HepG2 (cell line): Measurements from ENCODE around the gene TPX2. TPM values are rescaled to one million over a fixed set of nuclear protein-coding genes. Genes with fewer than 3 reads are reported as not detected.

Experiments used
- CHCHD3 ChIP-seq: sonication (generic); formaldehyde crosslinking; IDR thresholded peaks from 2 replicates; pipeline ENCODE4 v1.8.0; 2022; ENCODE audit warnings: mild to moderate bottlenecking, missing genetic modification reagents, moderate library complexity
- CREB1 ChIP-seq, 2 experiments: fragments of 450-650 bp in 1 of 2; IDR thresholded peaks; 2 replicates each; pipeline ENCODE4 v1.6.1; 2016 to 2017; ENCODE audit warnings: control low read depth in 1 of 2, mild to moderate bottlenecking in 1 of 2, missing compliant biosample characterization in 1 of 2, missing genetic modification characterization in 1 of 2
- DNMT3B ChIP-seq: conservative IDR thresholded peaks from 2 replicates; pipeline ENCODE4 v1.6.1; 2016; ENCODE audit warnings: missing biosample characterization, control low read depth
- EED ChIP-seq: sonication (generic); formaldehyde crosslinking; IDR thresholded peaks from 2 replicates; pipeline ENCODE4 v1.5.0; 2020; ENCODE audit warnings: mild to moderate bottlenecking, missing genetic modification reagents
- EHMT2 ChIP-seq: fragments of 200-600 bp; sonication (generic); IDR thresholded peaks from 2 replicates; pipeline ENCODE4 v1.7.0; 2017; ENCODE audit warnings: antibody characterized with exemption, low read depth, low read length, borderline replicate concordance
- EP300 ChIP-seq, 3 experiments: sonication (generic) in 1 of 3; formaldehyde crosslinking in 1 of 3; IDR thresholded peaks; 2 replicates each; pipeline versions ENCODE4 v1.5.1 to v1.6.1; 2011 to 2020; ENCODE audit warnings: low read depth in 2 of 3, low read length in 2 of 3, borderline replicate concordance in 1 of 3, improper control_type of control experiment in 1 of 3, mild to moderate bottlenecking in 1 of 3, missing genetic modification reagents in 1 of 3, moderate library complexity in 1 of 3
- GABPA ChIP-seq, 2 experiments: IDR thresholded peaks; 2 replicates each; pipeline ENCODE4 v1.6.1; 2011 to 2016; ENCODE audit warnings: low read depth in 2 of 2, low read length in 1 of 2, missing biosample characterization in 1 of 2, missing genetic modification characterization in 1 of 2
- NFIB ChIP-seq: sonication (generic); formaldehyde crosslinking; IDR thresholded peaks from 2 replicates; pipeline ENCODE4 v1.9.0; 2021; ENCODE audit warnings: missing genetic modification reagents, mild to moderate bottlenecking, borderline replicate concordance
- RARA ChIP-seq: IDR thresholded peaks from 2 replicates; pipeline ENCODE4 v1.6.1; 2016; ENCODE audit warnings: missing genetic modification reagents, missing compliant biosample characterization
- RARG ChIP-seq: sonication (generic); formaldehyde crosslinking; IDR thresholded peaks from 2 replicates; pipeline ENCODE4 v1.4.0; 2020; ENCODE audit warnings: low read depth, mild to moderate bottlenecking, missing genetic modification reagents
- THYN1 ChIP-seq: sonication (generic); formaldehyde crosslinking; IDR thresholded peaks from 2 replicates; pipeline ENCODE4 v1.8.1; 2023; ENCODE audit warnings: low read depth, mild to moderate bottlenecking, moderate library complexity, missing genetic modification reagents, borderline replicate concordance
- U2AF2 ChIP-seq: fragments of 200-400 bp; formaldehyde crosslinking; IDR thresholded peaks from 2 replicates; pipeline ENCODE4 v1.6.1; 2017; ENCODE audit warnings: low read depth, mild to moderate bottlenecking, low read length
- ZNF143 ChIP-seq: sonication (generic); formaldehyde crosslinking; IDR thresholded peaks from 2 replicates; pipeline ENCODE4 v1.4.0; 2020; ENCODE audit warnings: missing genetic modification reagents
- ZNF30 ChIP-seq: sonication (generic); formaldehyde crosslinking; IDR thresholded peaks from 2 replicates; pipeline ENCODE4 v1.5.0; 2020; ENCODE audit warnings: mild to moderate bottlenecking, missing genetic modification reagents
- ZNF878 ChIP-seq: sonication (generic); formaldehyde crosslinking; IDR thresholded peaks from 2 replicates; pipeline ENCODE4 v1.8.1; 2023; ENCODE audit warnings: mild to moderate bottlenecking, missing genetic modification reagents, moderate library complexity
- polyA plus RNA-seq, 8 experiments: library from polyadenylated mRNA; depleted of rRNA in 3 of 8; stranded (reverse) in 7 of 8; unstranded in 1 of 8; fragments of >200 nt; fragmentation: Illumina TruSeq in 4 of 8; extraction: Trizol in 4 of 8; gene quantifications; 2 replicates each; pipeline versions ENCODE4 v1.2.1 to v1.2.3, GENCODE V29; 2011 to 2016; ENCODE audit warnings: low read depth in 4 of 8, missing spikeins in 1 of 8, mixed read lengths in 1 of 8; ENCODE audit not compliant: insufficient read depth in 1 of 8
- total RNA-seq, 5 experiments: library from RNA; depleted of rRNA; stranded (reverse); fragments of >200 nt; fragmentation: Illumina TruSeq; extraction: Trizol; gene quantifications; 2 replicates each; pipeline ENCODE4 v1.2.3, GENCODE V29; 2016; ENCODE audit warnings: low read depth in 1 of 5
- TF ChIP-seq, protein P1 (sequence below): IDR thresholded peaks from 2 replicates; pipeline ENCODE4 v1.6.1; 2012; ENCODE audit warnings: low read depth, low read length, improper control_type of control experiment
- TF ChIP-seq, protein P2 (sequence below): sonication (generic); formaldehyde crosslinking; IDR thresholded peaks from 2 replicates; pipeline ENCODE4 v1.9.0; 2021; ENCODE audit warnings: missing genetic modification reagents, mild to moderate bottlenecking, borderline replicate concordance
- TF ChIP-seq, protein P3 (sequence below): sonication (generic); formaldehyde crosslinking; IDR thresholded peaks from 2 replicates; pipeline ENCODE4 v1.4.0; 2020; ENCODE audit warnings: mild to moderate bottlenecking, missing genetic modification reagents, borderline replicate concordance

Gene TPX2
- total and polyA plus RNA-seq, 2 of the 13 experiments (the other 11 are each of a cell fraction or from before 2014, with no cell fraction given) = 34.3 to 124 TPM

DNA sequence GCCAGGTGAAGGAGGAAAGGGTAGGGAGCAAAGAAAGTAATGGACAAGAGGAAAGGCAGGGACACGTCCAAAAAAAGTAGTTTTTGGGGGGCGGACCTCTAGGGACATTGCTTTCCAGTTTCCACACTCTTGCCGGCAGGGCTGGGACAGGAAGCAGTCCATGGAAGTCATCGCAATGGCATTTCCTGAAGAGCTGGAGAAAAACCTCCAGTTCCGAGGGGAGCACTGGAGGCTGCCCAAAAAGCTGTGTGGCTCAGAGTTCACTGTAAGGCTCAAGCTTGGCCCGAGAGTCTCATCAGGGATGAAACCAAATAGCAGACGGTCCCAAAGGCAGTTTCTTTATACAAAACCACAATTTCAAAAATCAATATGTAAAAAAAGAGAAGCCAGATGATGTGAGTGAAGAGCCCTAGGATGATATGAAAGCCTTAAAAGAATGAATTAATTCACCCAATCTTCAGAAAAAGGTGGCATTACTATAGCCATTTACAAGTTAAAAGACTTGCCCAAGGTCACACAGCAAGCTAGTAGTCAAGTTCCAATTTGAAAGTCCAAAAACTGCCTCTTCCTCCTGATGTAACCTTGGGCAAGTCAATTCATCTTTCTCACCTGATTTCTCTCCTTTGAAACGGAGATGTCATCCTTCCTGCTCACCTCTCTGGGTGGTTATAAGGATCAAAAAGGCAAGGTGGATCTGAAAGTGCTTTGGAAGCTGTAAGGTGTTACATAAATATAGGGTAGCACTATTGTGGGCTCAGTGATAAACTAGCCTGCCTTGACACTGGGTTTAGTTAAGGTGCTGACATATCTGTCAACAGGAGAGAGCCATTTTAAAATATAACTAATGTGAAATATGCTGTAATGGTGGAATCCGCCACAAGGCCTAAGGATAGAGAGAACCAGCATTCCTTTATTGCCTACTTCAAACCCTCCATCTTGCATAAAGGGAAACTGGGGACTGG, 25.5 kb upstream of the TPX2 start (continued):
- TF ChIP-seq U2AF2 (no peak; the same call in 1 of the 2 replicates), GABPA (IDR thresholded peaks at IDR 0.05; ENCODE audit: low read depth, low read length) (no peak; the same call in 1 of the 2 replicates), GABPA (CRISPR knock-in tag; IDR thresholded peaks at IDR 0.05; ENCODE audit: low read depth) (peak; percentile 68), NFIB (CRISPR knock-in tag) (no peak), ZNF30 (CRISPR knock-in tag) (no peak), RARG (no peak), DNMT3B (0 out of 2 replicates have a peak, but pooled peaks have one; percentile 10), EP300 (IDR thresholded peaks at IDR 0.05; ENCODE audit: low read depth in 2 of 2, low read length in 2 of 2) (peak in 1 of 2 experiments; percentile 36; a peak in 1 of 4 replicates), EP300 (CRISPR knock-in tag; IDR thresholded peaks at IDR 0.05; ENCODE audit: borderline replicate concordance) (peak; percentile 42; the same call in 1 of the 2 replicates), THYN1 (CRISPR knock-in tag) (no peak), RARA (CRISPR knock-in tag) (0 out of 2 replicates have a peak, but pooled peaks have one; percentile 41), CHCHD3 (no peak), CREB1 (IDR thresholded peaks at IDR 0.05) (no peak), CREB1 (CRISPR knock-in tag; IDR thresholded peaks at IDR 0.05) (peak; percentile 33; the same call in 1 of the 2 replicates), EED (no peak), ZNF878 (CRISPR knock-in tag) (no peak), ZNF143 (peak; percentile 19; the same call in 1 of the 2 replicates), EHMT2 (peak; percentile 42; the same call in 1 of the 2 replicates)
- TF ChIP-seq, protein P1, sequence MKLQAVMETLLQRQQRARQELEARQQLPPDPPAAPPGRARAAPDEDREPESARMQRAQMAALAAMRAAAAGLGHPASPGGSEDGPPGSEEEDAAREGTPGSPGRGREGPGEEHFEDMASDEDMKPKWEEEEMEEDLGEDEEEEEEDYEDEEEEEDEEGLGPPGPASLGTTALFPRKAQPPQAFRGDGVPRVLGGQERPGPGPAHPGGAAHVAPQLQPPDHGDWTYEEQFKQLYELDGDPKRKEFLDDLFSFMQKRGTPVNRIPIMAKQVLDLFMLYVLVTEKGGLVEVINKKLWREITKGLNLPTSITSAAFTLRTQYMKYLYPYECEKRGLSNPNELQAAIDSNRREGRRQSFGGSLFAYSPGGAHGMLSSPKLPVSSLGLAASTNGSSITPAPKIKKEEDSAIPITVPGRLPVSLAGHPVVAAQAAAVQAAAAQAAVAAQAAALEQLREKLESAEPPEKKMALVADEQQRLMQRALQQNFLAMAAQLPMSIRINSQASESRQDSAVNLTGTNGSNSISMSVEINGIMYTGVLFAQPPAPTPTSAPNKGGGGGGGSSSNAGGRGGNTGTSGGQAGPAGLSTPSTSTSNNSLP = no peak
- TF ChIP-seq, protein P2, sequence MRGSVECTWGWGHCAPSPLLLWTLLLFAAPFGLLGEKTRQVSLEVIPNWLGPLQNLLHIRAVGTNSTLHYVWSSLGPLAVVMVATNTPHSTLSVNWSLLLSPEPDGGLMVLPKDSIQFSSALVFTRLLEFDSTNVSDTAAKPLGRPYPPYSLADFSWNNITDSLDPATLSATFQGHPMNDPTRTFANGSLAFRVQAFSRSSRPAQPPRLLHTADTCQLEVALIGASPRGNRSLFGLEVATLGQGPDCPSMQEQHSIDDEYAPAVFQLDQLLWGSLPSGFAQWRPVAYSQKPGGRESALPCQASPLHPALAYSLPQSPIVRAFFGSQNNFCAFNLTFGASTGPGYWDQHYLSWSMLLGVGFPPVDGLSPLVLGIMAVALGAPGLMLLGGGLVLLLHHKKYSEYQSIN (CRISPR knock-in tag) = no peak
- TF ChIP-seq, protein P3, sequence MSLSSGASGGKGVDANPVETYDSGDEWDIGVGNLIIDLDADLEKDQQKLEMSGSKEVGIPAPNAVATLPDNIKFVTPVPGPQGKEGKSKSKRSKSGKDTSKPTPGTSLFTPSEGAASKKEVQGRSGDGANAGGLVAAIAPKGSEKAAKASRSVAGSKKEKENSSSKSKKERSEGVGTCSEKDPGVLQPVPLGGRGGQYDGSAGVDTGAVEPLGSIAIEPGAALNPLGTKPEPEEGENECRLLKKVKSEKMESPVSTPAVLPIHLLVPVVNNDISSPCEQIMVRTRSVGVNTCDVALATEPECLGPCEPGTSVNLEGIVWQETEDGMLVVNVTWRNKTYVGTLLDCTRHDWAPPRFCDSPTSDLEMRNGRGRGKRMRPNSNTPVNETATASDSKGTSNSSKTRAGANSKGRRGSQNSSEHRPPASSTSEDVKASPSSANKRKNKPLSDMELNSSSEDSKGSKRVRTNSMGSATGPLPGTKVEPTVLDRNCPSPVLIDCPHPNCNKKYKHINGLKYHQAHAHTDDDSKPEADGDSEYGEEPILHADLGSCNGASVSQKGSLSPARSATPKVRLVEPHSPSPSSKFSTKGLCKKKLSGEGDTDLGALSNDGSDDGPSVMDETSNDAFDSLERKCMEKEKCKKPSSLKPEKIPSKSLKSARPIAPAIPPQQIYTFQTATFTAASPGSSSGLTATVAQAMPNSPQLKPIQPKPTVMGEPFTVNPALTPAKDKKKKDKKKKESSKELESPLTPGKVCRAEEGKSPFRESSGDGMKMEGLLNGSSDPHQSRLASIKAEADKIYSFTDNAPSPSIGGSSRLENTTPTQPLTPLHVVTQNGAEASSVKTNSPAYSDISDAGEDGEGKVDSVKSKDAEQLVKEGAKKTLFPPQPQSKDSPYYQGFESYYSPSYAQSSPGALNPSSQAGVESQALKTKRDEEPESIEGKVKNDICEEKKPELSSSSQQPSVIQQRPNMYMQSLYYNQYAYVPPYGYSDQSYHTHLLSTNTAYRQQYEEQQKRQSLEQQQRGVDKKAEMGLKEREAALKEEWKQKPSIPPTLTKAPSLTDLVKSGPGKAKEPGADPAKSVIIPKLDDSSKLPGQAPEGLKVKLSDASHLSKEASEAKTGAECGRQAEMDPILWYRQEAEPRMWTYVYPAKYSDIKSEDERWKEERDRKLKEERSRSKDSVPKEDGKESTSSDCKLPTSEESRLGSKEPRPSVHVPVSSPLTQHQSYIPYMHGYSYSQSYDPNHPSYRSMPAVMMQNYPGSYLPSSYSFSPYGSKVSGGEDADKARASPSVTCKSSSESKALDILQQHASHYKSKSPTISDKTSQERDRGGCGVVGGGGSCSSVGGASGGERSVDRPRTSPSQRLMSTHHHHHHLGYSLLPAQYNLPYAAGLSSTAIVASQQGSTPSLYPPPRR (CRISPR knock-in tag) = no peak
